NCI-H82 treated with DMSO at 0.1 percent for 48 hours (cell line): ENCODE results near the gene ZNF37A.
"Not testable (repeated sequence)": the region's sequence is repeated elsewhere in the genome, so short reads cannot be mapped to it uniquely, and the experiment has no call there.

Experiments
- DNase-seq: peaks from one replicate; lab custom pipeline; 2025; ENCODE audit not compliant: unreplicated experiment; lab: John Stamatoyannopoulos, UW

The ZNF37A gene

DNA sequence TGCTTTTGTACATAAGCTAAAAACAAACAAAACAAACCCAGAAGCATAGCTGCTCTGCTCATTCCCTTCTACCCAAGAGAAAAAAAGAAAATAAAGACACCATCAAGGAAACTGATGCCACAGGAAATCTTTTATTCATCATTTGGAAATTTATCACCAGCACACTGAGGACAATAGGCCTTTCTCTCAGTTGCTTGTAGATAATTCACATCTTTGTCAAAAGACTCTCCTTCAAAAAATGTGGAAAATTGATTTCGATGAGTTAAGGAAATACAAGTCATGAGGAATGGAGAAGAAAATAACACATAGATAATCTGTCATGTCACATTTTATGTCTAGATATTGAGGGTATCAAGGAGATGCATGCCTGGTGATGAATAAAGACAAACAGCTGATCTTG is 53.5 kb downstream of the ZNF37A start:
- DNase-seq, result no peak

DNA sequence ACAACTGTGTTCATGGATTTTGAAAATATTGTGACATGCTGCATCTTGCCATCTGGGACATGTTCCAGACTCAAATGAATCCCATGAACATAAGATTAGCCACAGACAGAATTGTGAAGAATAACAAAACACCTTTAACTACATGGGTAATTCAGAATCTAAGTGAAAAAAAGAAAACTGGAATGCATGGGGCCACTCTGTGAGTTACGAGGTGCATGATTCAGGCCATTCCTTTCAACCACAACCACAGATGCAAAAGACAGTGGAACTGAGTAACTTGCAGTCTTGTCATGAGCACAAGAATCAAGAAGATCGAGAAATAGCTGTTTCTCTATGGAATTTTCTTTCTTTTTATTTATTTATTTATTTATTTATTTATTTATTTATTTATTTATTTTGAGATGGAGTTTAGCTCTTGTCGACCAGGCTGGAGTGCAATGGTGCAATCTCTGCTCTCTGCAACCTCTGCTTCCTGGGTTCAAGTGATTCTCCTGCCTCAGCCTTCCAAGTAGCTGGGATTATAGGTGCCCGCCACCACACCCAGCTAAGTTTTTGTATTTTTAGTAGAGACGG is 56.8 kb downstream of the ZNF37A start:
- DNase-seq, result not testable (repeated sequence)

DNA sequence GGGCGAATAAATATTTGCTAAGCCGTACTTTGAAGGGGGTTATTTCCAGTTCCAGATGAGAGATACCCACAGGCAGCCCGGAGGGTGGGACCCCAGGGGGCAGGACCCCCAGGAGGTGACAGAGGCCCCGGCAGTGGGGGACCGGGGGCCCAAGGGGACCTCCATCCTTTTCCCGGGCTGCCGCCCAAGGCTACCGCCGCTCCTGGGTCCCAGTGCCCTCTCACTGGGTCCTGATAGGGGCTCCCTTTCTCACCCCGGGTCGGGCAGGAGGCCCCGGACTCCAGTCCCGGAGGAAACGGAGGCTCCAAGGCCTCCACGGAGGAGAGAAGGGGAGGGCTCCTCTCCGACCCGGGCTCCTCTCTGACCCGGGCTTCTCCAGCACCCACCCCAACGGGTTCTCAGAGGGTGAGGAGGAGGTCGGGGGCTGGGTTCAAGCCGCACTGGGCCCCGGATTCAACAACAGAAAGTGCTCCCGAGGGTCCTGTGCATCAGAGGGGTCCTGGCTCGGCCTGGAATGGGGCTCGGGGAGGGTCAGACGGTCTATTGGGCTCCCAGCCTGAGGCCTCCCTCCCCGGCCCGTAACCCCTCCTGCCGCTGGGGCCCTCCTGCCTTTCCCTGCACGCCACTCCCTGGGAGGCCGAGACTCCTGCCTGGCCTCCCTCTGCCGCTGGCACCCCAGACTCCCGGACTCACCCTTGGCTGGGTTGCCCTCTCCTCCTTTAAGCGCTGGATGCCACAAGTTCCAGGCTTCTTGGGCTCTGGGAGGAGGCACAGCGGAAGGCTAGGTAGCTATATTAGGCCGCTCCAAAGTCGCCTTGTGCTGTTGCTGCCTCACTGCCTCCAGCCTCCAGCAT is 62.5 kb downstream of the ZNF37A start:
- no peak for DNase-seq

DNA sequence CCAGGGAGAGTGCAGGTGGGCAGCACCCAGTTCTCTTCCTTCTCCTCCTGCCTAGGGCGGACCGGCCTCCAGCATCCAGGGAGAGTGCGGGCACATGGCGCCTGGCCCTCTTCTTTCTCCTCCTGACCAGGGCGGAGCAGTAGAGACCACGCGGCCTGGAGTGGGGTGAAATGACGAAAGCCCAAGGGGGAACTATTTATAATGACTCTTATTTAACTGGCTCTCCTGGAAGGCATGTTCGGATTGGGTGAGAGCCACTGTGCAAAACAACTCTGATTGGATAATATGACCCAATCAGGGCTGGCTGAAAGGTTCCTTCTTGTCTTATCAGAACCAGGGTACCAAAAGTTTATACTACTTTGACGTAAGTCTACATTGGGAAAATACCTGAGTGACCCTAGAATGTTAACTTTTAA is 63.1 kb downstream of the ZNF37A start:
- DNase-seq, result no peak

DNA sequence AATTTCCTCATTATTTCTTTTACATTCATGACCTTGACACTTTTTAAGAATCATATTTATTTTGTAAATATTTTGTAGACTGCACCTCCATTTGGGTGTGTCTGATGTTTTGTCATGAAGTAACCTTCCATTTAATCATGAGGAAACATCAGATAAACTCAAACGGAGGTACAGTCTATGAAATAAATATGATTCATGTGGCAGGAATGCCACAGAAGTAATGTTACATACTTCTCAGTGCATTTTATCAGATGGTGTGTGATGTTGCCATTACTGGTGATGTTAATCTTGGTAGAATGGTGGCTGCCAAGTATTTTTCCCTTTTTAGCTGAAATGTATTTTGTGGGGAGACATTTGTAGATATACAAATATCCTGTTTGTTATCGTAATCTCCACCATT is 64.9 kb downstream of the ZNF37A start:
- DNase-seq, result no peak

DNA sequence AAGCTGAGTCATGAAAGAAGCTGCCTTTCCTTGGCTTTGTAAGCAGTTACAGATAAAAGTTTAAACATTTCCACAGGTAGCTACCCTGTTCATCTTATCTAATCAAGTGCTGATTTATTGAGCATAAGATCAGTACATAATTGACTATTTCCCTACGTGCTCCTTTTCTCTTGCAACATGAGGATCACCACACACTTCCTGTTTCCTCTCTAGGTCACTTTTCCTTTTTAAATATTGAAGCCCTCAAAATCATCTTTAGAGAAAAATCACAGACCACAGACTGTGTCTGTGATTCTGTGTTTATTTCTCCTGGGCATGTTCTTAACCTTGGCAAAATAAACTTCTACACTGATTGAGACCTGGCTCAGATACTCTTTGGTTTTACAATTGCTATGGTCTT is 69.5 kb downstream of the ZNF37A start:
- DNase-seq, result no peak

DNA sequence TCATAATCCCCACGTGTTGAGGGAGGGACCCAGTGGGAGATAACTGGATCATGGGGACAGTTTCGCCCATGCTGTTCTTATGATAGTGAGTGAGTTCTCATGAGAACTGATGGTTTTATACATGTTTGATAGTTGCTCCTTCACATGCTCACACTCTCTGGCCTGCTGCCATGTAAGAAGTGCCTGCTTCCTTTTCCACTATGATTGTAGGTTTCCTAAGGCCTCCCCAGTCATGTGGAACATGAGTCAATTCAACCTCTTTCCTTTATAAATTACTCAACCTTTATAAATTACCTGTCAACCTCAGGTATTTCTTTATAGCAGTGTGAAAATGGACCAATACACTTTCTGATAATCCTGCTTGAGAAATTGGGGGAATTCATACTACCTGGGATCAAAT is 80.2 kb downstream of the ZNF37A start:
- DNase-seq, result no peak

DNA sequence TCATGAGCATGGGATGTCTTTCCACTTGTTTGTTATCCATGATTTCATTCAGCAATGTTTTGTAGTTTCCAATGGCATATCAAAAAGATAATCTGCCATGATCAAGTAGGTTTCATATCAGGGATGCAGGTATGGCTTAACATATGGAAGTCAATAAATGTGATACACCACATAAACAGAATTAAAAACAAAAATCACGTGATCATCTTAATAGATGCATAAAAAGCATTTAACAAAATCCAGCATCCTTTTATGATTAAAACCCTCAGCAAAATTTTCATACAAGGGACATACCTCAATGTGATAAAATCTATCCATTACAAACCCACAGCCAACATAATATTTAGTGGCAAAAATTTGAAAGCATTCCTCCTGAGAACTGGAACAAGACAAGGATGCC is 90.3 kb downstream of the ZNF37A start:
- DNase-seq, result no peak
